DOHH2 (cell line): ENCODE results near the gene DAD1.

Source experiments
- H3F3A ChIP-seq: fragments of 200-600 bp; sonication (generic), shearing (Covaris generic); 2 replicates; pipeline ENCODE4 v1.6.0; 2016; ENCODE audit warnings: antibody characterized with exemption, mild to moderate bottlenecking; ENCODE audit not compliant: control insufficient read depth, insufficient read depth
- H3K27ac ChIP-seq: fragments of 200-600 bp; sonication (generic); 2 replicates; pipeline ENCODE4 v1.5.1; 2014; ENCODE audit warnings: low read depth, mild to moderate bottlenecking, low read length, moderate library complexity
- H3K27me3 ChIP-seq: fragments of 200-600 bp; sonication (generic); 2 replicates; pipeline ENCODE4 v1.6.1; 2014; ENCODE audit warnings: mild to moderate bottlenecking, low read length, mixed read lengths; ENCODE audit not compliant: control insufficient read depth
- H3K36me3 ChIP-seq: fragments of 200-600 bp; sonication (generic); 2 replicates; pipeline ENCODE4 v1.6.1; 2014; ENCODE audit warnings: mild to moderate bottlenecking, low read length, moderate library complexity, mixed read lengths; ENCODE audit not compliant: control insufficient read depth
- H3K4me1 ChIP-seq: fragments of 200-600 bp; sonication (generic); 2 replicates; pipeline ENCODE4 v1.6.1; 2014; ENCODE audit warnings: mild to moderate bottlenecking, low read length, mixed read lengths; ENCODE audit not compliant: control insufficient read depth
- H3K4me2 ChIP-seq: fragments of 200-600 bp; sonication (generic); 2 replicates; pipeline ENCODE4 v1.6.0; 2014; ENCODE audit warnings: mild to moderate bottlenecking, low read length, moderate library complexity
- H3K4me3 ChIP-seq: fragments of 200-600 bp; sonication (generic); 2 replicates; pipeline ENCODE4 v1.5.1; 2014; ENCODE audit warnings: mild to moderate bottlenecking, low read length, mixed read lengths
- H3K79me2 ChIP-seq: fragments of 200-600 bp; sonication (generic); 2 replicates; pipeline ENCODE4 v1.6.1; 2014; ENCODE audit warnings: mild to moderate bottlenecking, low read length, mixed read lengths; ENCODE audit not compliant: control insufficient read depth
- H3K9me2 ChIP-seq: fragments of 200-600 bp; sonication (generic); replicated peaks from 2 replicates; pipeline ENCODE4 v1.6.1; 2014; ENCODE audit warnings: mild to moderate bottlenecking, low read length, mixed read lengths; ENCODE audit not compliant: control insufficient read depth
- H3K9me3 ChIP-seq: fragments of 200-600 bp; sonication (generic); 2 replicates; pipeline ENCODE4 v1.6.1; 2014; ENCODE audit warnings: antibody characterized with exemption, low read length, mixed read lengths; ENCODE audit not compliant: control insufficient read depth, insufficient read depth
- H4K20me1 ChIP-seq: fragments of 200-600 bp; sonication (generic); 2 replicates; pipeline ENCODE4 v1.6.0; 2014; ENCODE audit warnings: low read depth, mild to moderate bottlenecking, antibody characterized with exemption, low read length, moderate library complexity; ENCODE audit not compliant: control insufficient read depth, insufficient read depth
- CTCF ChIP-seq: fragments of 200-600 bp; sonication (generic); IDR thresholded peaks from one replicate; pipeline ENCODE4 v1.5.1; 2014; ENCODE audit warnings: antibody characterized with exemption, mild to moderate bottlenecking, low read depth, low read length; ENCODE audit not compliant: poor library complexity, severe bottlenecking
- EZH2phosphoT487 ChIP-seq: fragments of 200-600 bp; sonication (generic); IDR thresholded peaks from 2 replicates; pipeline ENCODE4 v1.6.1; 2017; ENCODE audit warnings: borderline replicate concordance, mild to moderate bottlenecking, antibody characterized with exemption, low read length, moderate library complexity, mixed read lengths

Gene DAD1

GRCh38 chr14:22597771-22598098 lies 8.7 kb upstream of the DAD1 start:
- Histone ChIP-seq H3K27me3 (peaks cover 50% of the 10 kb centered on the region), H4K20me1 (no peaks in the 10 kb centered on the region), H3K27ac (no peak overlapping the region), H3K36me3 (no peaks in the 10 kb centered on the region), H3K79me2 (no peaks in the 10 kb centered on the region), H3K9me2 (no peaks in the 10 kb centered on the region), H3K4me3 (peak overlapping the region; percentile 77), H3F3A (no peaks in the 10 kb centered on the region), H3K4me2 (peak overlapping the region; percentile 87), H3K9me3 (no peaks in the 10 kb centered on the region), H3K4me1 (peaks cover 28% of the 10 kb centered on the region)
- TF ChIP-seq EZH2phosphoT487 (no peak), CTCF (no peak)

DNA sequence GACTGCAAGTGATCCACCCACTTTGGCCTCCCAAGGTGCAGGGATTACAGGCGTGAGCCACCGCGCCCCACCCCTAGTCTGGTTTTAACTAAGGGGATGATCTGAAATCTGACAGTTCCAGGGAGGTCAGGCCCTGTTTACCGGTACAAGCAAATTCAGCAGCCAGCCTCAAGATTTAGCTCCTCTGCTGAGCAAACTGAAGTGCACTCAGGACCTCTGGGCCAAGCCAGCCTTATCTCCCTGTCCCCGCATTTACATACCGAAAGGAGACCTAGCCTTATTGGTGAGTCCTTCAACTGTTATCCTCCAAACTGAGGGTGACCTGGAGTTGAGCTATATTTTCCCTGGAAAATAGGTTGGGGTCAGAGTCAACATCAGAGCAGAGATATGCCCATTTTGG lies 8.2 kb upstream of the DAD1 start:
- H3K27ac ChIP-seq: no peak overlapping the region
- H3K4me2 ChIP-seq: no peak overlapping the region
- TF ChIP-seq CTCF (no peak), EZH2phosphoT487 (no peak)
- H3K4me3 ChIP-seq: no peak overlapping the region
- H4K20me1 ChIP-seq: no peaks in the 10 kb centered on the region
- H3K9me2 ChIP-seq: no peaks in the 10 kb centered on the region
- no peaks in the 10 kb centered on the region for H3K9me3 ChIP-seq
- H3K27me3 ChIP-seq: peaks cover 46% of the 10 kb centered on the region
- H3F3A ChIP-seq: no peaks in the 10 kb centered on the region
- H3K36me3 ChIP-seq: no peaks in the 10 kb centered on the region
- H3K4me1 ChIP-seq: peaks cover 28% of the 10 kb centered on the region
- H3K79me2 ChIP-seq: no peaks in the 10 kb centered on the region

DNA sequence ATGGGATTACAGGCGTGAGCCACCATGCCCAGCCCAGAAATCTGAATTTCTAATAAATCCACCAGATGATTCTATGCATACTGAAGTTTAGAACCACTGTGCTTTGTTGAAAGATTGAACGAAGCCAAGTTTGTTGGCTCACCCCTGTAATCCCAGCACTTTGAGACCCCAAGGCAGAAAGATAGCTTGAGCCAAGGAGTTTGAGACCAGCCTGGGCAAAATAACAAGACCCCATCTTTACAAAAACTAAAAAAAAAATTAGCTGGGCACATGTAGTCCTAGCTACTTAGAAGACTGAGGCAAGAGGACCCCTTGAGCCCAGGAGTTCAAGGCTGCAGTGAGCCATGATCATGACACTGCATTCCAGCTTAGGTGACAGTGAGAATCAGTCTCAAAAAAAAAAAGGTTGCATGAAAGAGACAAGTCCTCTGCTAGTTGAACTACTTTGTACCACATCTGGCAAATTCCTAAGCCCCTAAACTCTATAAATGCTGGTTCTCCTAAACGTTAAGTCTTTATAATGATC lies 7.4 kb upstream of the DAD1 start:
- peaks cover 35% of the 10 kb centered on the region for H3K4me1 ChIP-seq
- H4K20me1 ChIP-seq: no peaks in the 10 kb centered on the region
- H3K79me2 ChIP-seq: no peaks in the 10 kb centered on the region
- no peaks in the 10 kb centered on the region for H3F3A ChIP-seq
- no peaks in the 10 kb centered on the region for H3K36me3 ChIP-seq
- H3K4me3 ChIP-seq: no peak overlapping the region
- no peak overlapping the region for H3K4me2 ChIP-seq
- TF ChIP-seq EZH2phosphoT487: no peak
- no peak for TF ChIP-seq CTCF
- no peaks in the 10 kb centered on the region for H3K9me2 ChIP-seq
- no peaks in the 10 kb centered on the region for H3K9me3 ChIP-seq
- peaks cover 38% of the 10 kb centered on the region for H3K27me3 ChIP-seq
- H3K27ac ChIP-seq: no peak overlapping the region
